Fibroblast of the aortic adventitia (primary cell): ENCODE data around the gene PLEKHA4. TPM values are rescaled to one million over a fixed set of nuclear protein-coding genes. Genes with fewer than 3 reads are reported as not detected.
"Not testable (repeated sequence)": the region's sequence is repeated elsewhere in the genome, so short reads cannot be mapped to it uniquely, and the experiment has no call there.

ENCODE experiments used
- DNase-seq: peaks from one replicate; pipeline ENCODE4 v3.0.0-alpha.2; 2010; ENCODE audit warnings: low read depth
- H3K4me3 ChIP-seq: 2 replicates; pipeline ENCODE4 v1.5.1; 2011; ENCODE audit warnings: low read depth, mild to moderate bottlenecking, control low read depth, low read length, moderate library complexity
- total RNA-seq: library from RNA; depleted of rRNA; stranded (reverse); fragments of >200 nt; gene quantifications from 2 replicates; pipeline ENCODE4 v1.2.3, GENCODE V29; 2012; ENCODE audit warnings: low replicate concordance
- TF ChIP-seq, protein P1 (sequence below): IDR thresholded peaks from 2 replicates; pipeline ENCODE4 v1.5.1; 2011; ENCODE audit warnings: mild to moderate bottlenecking, low read length, control low read depth, inconsistent platforms; ENCODE audit not compliant: insufficient read depth

Gene PLEKHA4
- total RNA-seq, 1 donor: 28.9 TPM

DNA sequence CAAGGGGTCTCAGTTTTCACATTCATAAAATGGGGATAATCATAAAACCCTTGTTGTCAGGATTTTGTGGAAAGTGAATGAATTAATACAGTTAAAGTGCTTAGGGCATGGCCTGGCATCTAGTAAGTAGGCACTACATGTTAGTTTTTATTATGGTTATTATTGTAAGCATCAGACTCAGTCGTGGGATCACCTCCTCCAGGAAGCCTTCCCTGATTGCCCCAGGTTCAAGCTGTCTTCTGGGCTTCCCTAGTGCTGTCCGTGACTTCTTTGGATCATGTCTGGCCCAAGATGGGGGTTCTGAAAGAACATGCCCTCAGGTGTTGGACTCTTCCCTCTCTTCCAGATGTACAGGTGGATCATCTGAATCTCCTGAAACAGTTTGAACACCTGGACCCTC lies 42.4 kb upstream of the PLEKHA4 start:
- TF ChIP-seq, protein P1, sequence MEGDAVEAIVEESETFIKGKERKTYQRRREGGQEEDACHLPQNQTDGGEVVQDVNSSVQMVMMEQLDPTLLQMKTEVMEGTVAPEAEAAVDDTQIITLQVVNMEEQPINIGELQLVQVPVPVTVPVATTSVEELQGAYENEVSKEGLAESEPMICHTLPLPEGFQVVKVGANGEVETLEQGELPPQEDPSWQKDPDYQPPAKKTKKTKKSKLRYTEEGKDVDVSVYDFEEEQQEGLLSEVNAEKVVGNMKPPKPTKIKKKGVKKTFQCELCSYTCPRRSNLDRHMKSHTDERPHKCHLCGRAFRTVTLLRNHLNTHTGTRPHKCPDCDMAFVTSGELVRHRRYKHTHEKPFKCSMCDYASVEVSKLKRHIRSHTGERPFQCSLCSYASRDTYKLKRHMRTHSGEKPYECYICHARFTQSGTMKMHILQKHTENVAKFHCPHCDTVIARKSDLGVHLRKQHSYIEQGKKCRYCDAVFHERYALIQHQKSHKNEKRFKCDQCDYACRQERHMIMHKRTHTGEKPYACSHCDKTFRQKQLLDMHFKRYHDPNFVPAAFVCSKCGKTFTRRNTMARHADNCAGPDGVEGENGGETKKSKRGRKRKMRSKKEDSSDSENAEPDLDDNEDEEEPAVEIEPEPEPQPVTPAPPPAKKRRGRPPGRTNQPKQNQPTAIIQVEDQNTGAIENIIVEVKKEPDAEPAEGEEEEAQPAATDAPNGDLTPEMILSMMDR: no peak
- no peak for DNase-seq
- H3K4me3 ChIP-seq: no peak overlapping the region

DNA sequence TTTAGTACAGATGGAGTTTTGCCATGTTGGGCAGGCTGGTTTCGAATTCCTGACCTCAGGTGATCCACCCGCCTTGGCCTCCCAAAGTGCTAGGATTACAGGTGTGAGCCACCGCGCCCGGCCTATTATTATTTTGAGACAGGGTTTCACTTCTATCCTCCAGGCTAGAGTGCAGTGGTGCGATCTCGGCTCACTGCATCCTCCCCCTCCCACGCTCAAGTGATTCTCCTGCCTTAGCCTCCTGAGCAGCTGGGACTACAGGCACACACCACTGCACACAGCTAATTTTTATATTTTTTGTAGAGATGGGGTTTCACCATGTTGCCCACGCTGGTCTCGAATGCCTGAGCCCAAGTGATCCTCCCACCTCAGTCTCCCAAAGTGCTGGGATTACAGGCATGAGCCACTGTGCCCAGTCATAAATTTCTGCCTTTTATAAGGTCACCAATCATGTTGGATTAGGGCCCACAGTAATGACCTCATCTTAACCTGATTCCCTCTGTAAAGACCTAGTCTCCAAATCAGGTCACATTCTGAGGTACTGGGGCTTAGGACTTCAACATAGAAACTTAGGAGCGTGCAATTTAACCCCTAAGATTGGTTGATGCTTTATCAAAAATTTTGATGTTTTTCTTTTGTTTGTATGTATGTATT lies 41.1 kb upstream of the PLEKHA4 start:
- DNase-seq: not testable (repeated sequence)

DNA sequence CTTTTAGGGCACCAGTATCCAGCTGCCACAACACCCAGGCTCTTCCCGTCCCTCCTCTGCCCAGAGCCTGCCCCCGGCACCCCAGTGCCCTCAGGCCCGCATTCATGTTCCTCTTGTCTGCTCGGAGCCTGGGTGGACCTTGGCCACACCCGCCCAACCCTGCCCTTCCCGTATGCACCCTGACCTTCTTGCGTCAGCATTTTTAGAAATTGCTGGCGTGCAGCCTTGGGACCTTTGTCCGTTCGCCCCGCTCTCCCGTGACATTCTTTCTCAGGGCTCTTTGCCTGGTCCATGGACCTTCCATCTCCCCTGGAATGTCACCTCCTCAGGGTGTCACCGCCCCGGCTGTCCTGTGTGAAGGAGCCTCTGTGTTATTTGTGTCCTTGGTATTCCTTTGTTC lies 39.3 kb upstream of the PLEKHA4 start:
- no peak overlapping the region for H3K4me3 ChIP-seq
- no peak for DNase-seq
- TF ChIP-seq, protein P1: no peak

More for the DNA sequence above, 41.1 kb upstream of the PLEKHA4 start:
- not testable (repeated sequence) for H3K4me3 ChIP-seq

DNA sequence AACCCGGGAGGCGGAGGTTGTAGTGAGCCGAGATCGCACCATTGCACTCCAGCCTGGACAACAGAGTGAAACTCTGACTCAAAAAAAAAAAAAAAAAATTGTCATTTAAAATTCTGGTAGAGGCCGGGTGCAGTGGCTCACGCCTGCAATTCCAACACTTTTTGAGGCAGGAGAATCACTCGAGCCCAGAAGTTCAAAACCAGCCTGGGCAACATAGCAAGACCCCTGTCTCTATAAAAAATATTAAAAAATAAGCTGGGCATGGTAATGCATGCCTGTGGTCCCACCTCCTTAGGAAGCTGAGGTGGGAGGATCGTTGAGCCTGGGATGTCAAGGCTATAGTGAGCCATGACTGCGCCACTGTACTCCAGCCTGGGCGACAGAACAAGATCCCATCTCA lies 37.9 kb upstream of the PLEKHA4 start:
- H3K4me3 ChIP-seq: no peak overlapping the region
- no peak for DNase-seq
- TF ChIP-seq, protein P1: no peak

DNA sequence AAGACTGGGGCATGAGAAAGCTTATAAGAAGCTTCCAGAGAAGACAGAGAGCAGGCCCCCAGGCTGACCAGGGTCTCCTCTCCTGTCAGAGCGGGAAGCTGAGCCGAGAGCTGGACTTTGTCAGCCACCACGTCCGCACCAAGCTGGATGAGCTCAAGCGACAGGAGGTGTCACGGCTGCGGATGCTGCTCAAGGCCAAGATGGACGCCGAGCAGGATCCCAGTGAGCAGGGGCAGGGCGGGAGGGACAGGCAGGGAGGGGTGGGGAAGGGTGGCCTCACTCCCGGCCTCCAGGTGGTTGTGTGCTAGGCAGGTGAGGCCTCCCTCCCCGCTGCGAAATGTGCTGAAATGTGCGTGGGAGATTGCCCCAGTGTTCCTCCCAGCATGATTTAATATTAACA lies 37.2 kb upstream of the PLEKHA4 start:
- DNase-seq: no peak
- H3K4me3 ChIP-seq: no peak overlapping the region
- TF ChIP-seq, protein P1: no peak

DNA sequence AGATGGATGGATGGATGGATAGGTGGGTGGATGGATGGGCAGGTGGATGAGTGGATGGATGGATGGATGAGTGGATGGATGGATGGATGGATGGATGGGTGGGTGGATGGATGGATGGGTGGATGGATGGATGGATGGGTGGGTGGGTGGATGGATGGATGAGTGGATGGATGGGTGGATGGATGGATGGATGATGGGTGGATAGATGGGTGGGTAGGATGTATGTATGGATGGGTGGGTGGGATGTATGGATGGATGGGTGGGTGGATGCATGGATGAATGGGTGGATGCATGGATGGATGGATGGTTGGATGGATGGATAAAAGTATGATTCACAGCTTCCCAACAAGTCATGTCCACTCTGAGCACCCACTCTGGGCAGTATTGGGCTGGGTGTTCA lies 35.4 kb upstream of the PLEKHA4 start:
- not testable (repeated sequence) for DNase-seq, H3K4me3 ChIP-seq

DNA sequence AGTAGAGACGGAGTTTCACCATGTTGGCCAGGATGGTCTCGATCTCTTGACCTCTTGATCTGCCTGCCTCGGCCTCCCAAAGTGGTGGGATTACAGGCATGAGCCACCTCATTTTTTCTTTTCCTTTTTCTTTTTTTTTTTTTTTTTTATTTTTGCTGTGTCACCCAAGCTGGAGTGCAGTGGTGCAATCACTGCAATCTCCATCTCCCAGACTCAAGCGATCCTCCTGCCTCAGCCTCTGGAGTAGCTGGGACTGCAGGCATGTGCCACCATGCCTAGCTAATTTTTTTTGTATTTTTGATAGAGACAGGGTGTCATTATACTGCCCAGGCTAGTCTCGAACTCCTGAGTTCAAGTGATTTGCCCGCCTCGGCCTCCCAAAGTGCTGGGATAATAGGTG lies 33.9 kb upstream of the PLEKHA4 start:
- not testable (repeated sequence) for DNase-seq, H3K4me3 ChIP-seq

DNA sequence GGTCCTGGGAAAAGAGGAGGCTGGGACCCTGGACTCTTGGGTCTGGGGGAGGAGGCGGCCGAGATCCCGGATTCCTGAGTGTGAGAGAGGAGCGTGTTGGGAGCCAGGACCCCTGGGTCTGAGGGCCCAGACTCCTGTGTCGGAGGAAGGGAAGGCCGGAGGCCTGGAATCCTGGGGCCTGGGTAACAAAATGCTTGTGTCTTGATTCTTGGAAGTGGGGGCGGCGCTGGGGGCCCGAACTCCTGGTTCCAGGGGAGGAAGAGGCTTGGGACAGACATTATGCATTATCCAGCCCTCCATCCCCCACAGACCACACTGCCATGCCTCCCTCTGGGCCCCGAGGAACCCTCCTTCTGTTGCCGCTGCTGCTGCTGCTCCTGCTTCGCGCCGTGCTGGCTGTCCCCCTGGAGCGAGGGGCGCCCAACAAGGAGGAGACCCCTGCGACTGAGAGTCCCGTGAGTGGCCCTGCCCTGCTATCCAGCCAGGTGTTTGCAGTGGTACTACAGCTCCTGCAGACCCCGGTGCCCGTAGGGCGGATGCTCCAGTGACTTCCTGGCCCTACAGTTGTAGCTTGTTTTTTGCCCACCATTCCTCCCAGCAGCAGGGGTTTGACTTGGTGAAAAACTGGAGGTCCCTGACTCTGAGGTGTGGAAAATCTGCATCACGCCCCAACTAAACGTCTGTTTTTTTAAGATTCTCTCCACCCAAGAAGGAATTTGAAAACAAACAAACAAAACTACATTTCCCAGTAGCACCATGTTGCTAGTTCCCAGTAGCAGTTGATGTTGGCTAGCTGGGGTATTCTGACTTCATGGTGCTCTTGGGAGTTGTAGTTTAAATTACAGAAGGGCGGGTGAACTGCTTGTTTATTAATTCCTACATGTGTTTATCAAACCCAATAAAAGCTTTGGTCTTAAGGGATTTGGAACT lies 32.3 kb upstream of the PLEKHA4 start:
- TF ChIP-seq, protein P1: no peak
- peak; percentile 61 for DNase-seq
- H3K4me3 ChIP-seq: peak overlapping the region; percentile 95
